Coronary artery (tissue), 2 donors: ENCODE measurements around the gene CLIC5.

Source experiments
- DNase-seq: peaks from one replicate; pipeline ENCODE4 v3.0.0-alpha.2; 2017; ENCODE audit warnings: low spot score
- H3K27ac ChIP-seq, 2 donors: fragments of 200-600 bp; sonication (generic); one replicate each; pipeline ENCODE4 v1.5.1; 2016 to 2019
- H3K4me3 ChIP-seq: fragments of 200-600 bp; sonication (generic); 2 replicates; pipeline ENCODE4 v1.5.1; 2016; ENCODE audit warnings: mild to moderate bottlenecking, moderate library complexity
- TF ChIP-seq, protein P1 (sequence below): fragments of 200-600 bp; sonication (generic); IDR thresholded peaks from one replicate; pipeline ENCODE4 v1.5.1; 2019; ENCODE audit warnings: antibody characterized with exemption

CLIC5 gene

DNA sequence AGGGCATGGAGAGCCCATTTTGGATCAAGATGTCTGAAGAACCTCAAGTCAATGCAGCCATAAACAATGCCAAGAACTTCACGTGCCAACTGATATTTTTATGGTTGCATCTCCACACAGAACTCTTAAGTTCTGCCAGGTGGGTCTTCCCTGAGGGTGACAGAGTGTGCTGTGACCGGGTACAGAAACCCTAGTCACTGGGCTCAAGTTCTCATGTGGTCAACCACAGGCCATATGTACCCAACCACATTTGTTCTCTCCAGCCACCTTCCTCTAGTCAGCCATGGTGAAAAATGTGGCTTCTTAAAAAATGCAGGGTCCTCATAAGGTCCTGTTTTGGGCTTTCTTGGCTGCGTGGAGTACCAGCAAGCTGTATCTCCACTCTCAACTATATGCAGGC lies 48.9 kb downstream of the CLIC5 start:
- no peak overlapping the region for H3K4me3 ChIP-seq
- TF ChIP-seq, protein P1, sequence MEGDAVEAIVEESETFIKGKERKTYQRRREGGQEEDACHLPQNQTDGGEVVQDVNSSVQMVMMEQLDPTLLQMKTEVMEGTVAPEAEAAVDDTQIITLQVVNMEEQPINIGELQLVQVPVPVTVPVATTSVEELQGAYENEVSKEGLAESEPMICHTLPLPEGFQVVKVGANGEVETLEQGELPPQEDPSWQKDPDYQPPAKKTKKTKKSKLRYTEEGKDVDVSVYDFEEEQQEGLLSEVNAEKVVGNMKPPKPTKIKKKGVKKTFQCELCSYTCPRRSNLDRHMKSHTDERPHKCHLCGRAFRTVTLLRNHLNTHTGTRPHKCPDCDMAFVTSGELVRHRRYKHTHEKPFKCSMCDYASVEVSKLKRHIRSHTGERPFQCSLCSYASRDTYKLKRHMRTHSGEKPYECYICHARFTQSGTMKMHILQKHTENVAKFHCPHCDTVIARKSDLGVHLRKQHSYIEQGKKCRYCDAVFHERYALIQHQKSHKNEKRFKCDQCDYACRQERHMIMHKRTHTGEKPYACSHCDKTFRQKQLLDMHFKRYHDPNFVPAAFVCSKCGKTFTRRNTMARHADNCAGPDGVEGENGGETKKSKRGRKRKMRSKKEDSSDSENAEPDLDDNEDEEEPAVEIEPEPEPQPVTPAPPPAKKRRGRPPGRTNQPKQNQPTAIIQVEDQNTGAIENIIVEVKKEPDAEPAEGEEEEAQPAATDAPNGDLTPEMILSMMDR, result no peak
- no peak for DNase-seq
- H3K27ac ChIP-seq, result no peak overlapping the region

DNA sequence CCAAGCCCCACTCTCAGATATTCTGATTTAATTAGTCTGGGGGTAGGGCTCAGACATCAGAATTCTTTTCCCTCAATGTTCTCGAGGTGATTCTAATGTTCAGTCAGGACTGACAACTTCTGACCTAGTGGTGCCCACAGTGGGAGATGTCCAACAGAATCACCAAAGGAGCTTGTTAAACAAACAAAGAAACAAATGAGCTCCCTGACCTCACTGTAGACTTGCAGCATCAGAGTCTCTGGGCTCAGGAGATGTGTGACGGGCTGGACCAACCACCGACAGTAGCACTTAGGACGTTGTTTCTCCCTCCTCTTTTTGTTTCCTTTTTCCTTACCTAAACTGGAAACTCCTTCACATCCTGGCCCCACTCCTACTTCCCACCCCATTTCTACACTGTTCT lies 49.3 kb downstream of the CLIC5 start:
- TF ChIP-seq, protein P1, result no peak
- DNase-seq, result no peak
- Histone ChIP-seq H3K4me3 (no peak overlapping the region), H3K27ac (no peak overlapping the region)

DNA sequence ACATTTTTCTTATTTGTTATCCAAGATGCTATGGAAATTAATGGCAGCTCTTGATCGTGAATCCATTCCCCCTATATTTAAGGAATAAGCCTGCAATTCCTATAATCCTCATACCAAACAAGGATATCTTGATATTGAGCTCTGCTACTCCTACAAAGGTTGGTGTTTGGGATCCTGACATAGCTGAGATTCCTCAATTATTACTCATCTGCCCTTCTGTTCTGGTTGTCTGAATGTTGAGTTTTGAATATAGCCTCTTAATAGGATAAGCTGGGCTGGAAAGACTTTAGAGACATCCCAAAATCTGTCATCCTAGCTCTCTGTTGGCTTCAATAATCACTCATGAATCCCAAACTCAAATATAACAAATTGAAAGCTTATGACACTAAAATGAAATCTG lies 49.9 kb downstream of the CLIC5 start:
- no peak overlapping the region for H3K27ac ChIP-seq
- TF ChIP-seq, protein P1, result no peak
- no peak for DNase-seq
- H3K4me3 ChIP-seq, result no peak overlapping the region

DNA sequence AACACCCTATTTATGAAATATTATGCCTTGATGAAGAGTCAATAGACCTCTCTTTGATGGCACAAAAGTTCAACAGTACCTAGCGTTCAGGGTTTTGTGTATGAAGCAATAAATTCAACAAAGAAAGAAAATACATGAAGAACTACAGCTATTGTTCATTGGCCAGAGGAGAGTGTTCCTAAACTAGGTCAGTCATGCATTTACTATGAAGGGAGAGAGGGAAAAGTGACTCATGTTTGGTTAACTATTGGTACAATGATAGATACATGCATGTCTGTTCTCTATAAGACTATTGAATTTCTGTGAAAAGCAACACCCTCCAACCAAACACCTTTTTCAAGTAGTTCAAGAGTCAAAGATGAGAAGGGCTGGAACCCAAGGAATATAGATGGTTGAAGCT lies 50.7 kb downstream of the CLIC5 start:
- TF ChIP-seq, protein P1, result no peak

DNA sequence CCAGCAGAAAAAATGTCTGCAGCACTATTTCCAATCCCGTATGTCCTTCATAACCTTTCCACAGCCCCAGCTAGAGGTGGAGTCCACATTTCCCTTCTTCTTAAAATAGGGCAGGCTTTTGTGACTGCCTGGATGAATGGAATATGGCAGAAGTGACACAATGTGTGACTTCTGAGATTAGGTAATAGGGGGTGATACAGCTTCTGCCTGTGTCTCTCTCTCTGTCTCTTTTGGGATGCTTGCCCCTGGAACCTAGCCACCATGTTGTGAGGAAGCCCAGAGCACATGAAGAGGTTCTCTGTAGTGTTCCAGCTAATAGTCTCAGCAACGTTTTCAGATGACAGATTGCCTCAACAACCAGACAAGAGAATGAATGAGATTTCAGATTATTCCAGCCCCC lies 51.4 kb downstream of the CLIC5 start:
- H3K27ac ChIP-seq, result no peak overlapping the region
- no peak for DNase-seq
- no peak overlapping the region for H3K4me3 ChIP-seq
- TF ChIP-seq, protein P1, result no peak

More for the DNA sequence above, 50.7 kb downstream of the CLIC5 start:
- no peak for DNase-seq
- H3K4me3 ChIP-seq, result no peak overlapping the region
- H3K27ac ChIP-seq, result no peak overlapping the region

DNA sequence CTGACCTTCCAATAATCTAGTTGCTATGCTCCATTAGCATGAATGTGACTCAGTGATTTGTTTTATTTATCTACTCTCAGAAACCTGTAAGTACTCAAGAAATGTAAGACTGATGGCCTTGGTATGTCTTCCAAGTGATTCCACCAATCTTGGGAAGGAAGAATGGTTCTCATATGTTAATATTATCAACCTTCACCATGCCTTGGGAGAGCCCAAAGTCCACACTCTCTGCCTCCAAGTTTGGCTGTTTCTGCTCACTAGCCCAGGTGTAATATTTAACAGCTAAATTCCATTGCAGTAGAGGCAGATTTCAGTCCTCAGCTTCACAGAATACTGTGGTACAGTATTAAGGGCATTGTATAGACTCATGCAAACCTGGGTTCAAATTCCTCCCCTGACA lies 51.8 kb downstream of the CLIC5 start:
- no peak overlapping the region for H3K4me3 ChIP-seq
- H3K27ac ChIP-seq, result no peak overlapping the region
- TF ChIP-seq, protein P1, result no peak
- no peak for DNase-seq

DNA sequence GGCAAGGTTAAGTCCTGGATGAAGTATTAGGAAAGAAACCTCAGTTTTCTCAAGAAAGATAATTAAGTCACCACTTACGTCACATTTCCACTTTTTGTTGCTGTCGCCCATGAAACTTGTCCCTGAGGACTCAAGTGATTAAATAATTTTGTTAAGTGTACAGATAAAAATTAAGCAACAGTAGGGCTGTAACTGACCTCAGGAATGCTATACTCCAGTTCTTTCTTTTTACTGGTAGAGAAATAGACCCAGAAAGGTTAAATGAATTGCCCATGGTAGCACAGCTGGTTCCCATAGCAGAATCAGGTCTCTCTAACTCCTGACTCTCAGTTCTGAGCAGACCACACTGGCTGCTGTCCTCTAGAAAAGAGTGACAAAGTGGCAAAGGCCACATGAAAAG lies 54.5 kb downstream of the CLIC5 start:
- H3K4me3 ChIP-seq, result no peak overlapping the region

More for the DNA sequence above, 54.5 kb downstream of the CLIC5 start:
- TF ChIP-seq, protein P1, result no peak
- no peak for DNase-seq
- H3K27ac ChIP-seq, result no peak overlapping the region
